Mucosa of rectum (tissue), 2 donors: ENCODE results near the gene CFAP299.
"Not testable (repeated sequence)": the region's sequence is repeated elsewhere in the genome, so short reads cannot be mapped to it uniquely, and the experiment has no call there.

Source experiments
- H3K27ac ChIP-seq, 2 donors: one replicate each; pipeline ENCODE4 v1.7.0; 2013; ENCODE audit warnings: inconsistent platforms in 2 of 2, low read depth in 2 of 2, low read length in 2 of 2
- H3K27me3 ChIP-seq, 2 donors: one replicate each; pipeline ENCODE4 v1.7.0; 2013; ENCODE audit warnings: low read length in 2 of 2; ENCODE audit not compliant: control insufficient read depth in 2 of 2, insufficient read depth in 2 of 2
- H3K36me3 ChIP-seq, 2 donors: one replicate each; pipeline ENCODE4 v1.7.0; 2013; ENCODE audit warnings: low read length in 2 of 2; ENCODE audit not compliant: control insufficient read depth in 2 of 2, insufficient read depth in 2 of 2
- H3K4me1 ChIP-seq, 2 donors: one replicate each; pipeline ENCODE4 v1.7.0; 2013; ENCODE audit warnings: low read length in 2 of 2, mild to moderate bottlenecking in 1 of 2; ENCODE audit not compliant: control insufficient read depth in 2 of 2, insufficient read depth in 2 of 2
- H3K4me3 ChIP-seq, 2 donors: one replicate each; pipeline ENCODE4 v1.7.0; 2013; ENCODE audit warnings: low read length in 2 of 2
- H3K9ac ChIP-seq, 2 donors: one replicate each; pipeline ENCODE4 v1.7.0; 2013; ENCODE audit warnings: low read length in 2 of 2, low read depth in 1 of 2, mild to moderate bottlenecking in 1 of 2
- H3K9me3 ChIP-seq, 2 donors: one replicate each; pipeline ENCODE4 v1.7.0; 2013; ENCODE audit warnings: low read length in 2 of 2; ENCODE audit not compliant: control insufficient read depth in 2 of 2
- donor health status: healthy.
- donor health status: Normal muscosa, but diverticular disease.

CFAP299 gene

GRCh38 chr4:80670118-80670517 is 334.6 kb downstream of the CFAP299 start:
- not testable (repeated sequence) for H3K4me1 ChIP-seq, H3K27me3 ChIP-seq, H3K36me3 ChIP-seq, H3K9ac ChIP-seq, H3K27ac ChIP-seq, H3K9me3 ChIP-seq, H3K4me3 ChIP-seq

GRCh38 chr4:80678413-80678812 is 342.9 kb downstream of the CFAP299 start:
- Histone ChIP-seq H3K27me3 (no peaks in the 10 kb centered on the region), H3K27ac (no peak overlapping the region), H3K9me3 (no peaks in the 10 kb centered on the region), H3K36me3 (no peaks in the 10 kb centered on the region), H3K9ac (no peak overlapping the region), H3K4me3 (no peak overlapping the region), H3K4me1 (no peaks in the 10 kb centered on the region)

GRCh38 chr4:80680934-80681333 is 345.4 kb downstream of the CFAP299 start:
- H3K9ac ChIP-seq: no peak overlapping the region
- H3K27me3 ChIP-seq: no peaks in the 10 kb centered on the region
- H3K4me1 ChIP-seq: no peaks in the 10 kb centered on the region
- H3K36me3 ChIP-seq: no peaks in the 10 kb centered on the region
- H3K9me3 ChIP-seq: no peaks in the 10 kb centered on the region
- H3K4me3 ChIP-seq: no peak overlapping the region
- no peak overlapping the region for H3K27ac ChIP-seq

- Histone ChIP-seq H3K4me3 (no peak overlapping the region), H3K9ac (no peak overlapping the region), H3K27me3 (no peaks in the 10 kb centered on the region), H3K9me3 (no peaks in the 10 kb centered on the region), H3K4me1 (no peaks in the 10 kb centered on the region), H3K36me3 (no peaks in the 10 kb centered on the region), H3K27ac (no peak overlapping the region)
These were observed 349.7 kb downstream of the CFAP299 start for GRCh38 chr4:80685214-80685613.

GRCh38 chr4:80687736-80688135 is 352.2 kb downstream of the CFAP299 start:
- not testable (repeated sequence) for H3K27me3 ChIP-seq, H3K9me3 ChIP-seq

GRCh38 chr4:80694171-80694570 is 358.6 kb downstream of the CFAP299 start:
- Histone ChIP-seq H3K9me3 (no peaks in the 10 kb centered on the region), H3K27ac (no peak overlapping the region), H3K4me3 (no peak overlapping the region), H3K27me3 (no peaks in the 10 kb centered on the region), H3K9ac (no peak overlapping the region), H3K4me1 (no peaks in the 10 kb centered on the region), H3K36me3 (no peaks in the 10 kb centered on the region)

More at GRCh38 chr4:80687736-80688135, 352.2 kb downstream of the CFAP299 start:
- not testable (repeated sequence) for H3K36me3 ChIP-seq, H3K4me1 ChIP-seq, H3K9ac ChIP-seq, H3K4me3 ChIP-seq, H3K27ac ChIP-seq

- Histone ChIP-seq H3K27ac (no peak overlapping the region), H3K36me3 (no peaks in the 10 kb centered on the region)
These were observed 369.8 kb downstream of the CFAP299 start for GRCh38 chr4:80705311-80705710.

GRCh38 chr4:80709082-80709869 is 373.7 kb downstream of the CFAP299 start:
- Histone ChIP-seq H3K27me3 (no peaks in the 10 kb centered on the region), H3K36me3 (no peaks in the 10 kb centered on the region), H3K4me3 (no peak overlapping the region), H3K9ac (no peak overlapping the region), H3K27ac (no peak overlapping the region), H3K4me1 (no peaks in the 10 kb centered on the region), H3K9me3 (no peaks in the 10 kb centered on the region)

More at GRCh38 chr4:80705311-80705710, 369.8 kb downstream of the CFAP299 start:
- Histone ChIP-seq H3K9ac (no peak overlapping the region), H3K4me1 (no peaks in the 10 kb centered on the region), H3K9me3 (no peaks in the 10 kb centered on the region), H3K27me3 (no peaks in the 10 kb centered on the region), H3K4me3 (no peak overlapping the region)

- Histone ChIP-seq H3K9ac (no peak overlapping the region), H3K9me3 (no peaks in the 10 kb centered on the region), H3K4me3 (no peak overlapping the region), H3K36me3 (no peaks in the 10 kb centered on the region), H3K27me3 (no peaks in the 10 kb centered on the region), H3K27ac (no peak overlapping the region), H3K4me1 (no peaks in the 10 kb centered on the region)
These were observed 375.4 kb downstream of the CFAP299 start for GRCh38 chr4:80710748-80711451.

- H3K4me3 ChIP-seq: no peak overlapping the region
- H3K27me3 ChIP-seq: no peaks in the 10 kb centered on the region
- no peak overlapping the region for H3K9ac ChIP-seq
- no peaks in the 10 kb centered on the region for H3K4me1 ChIP-seq
- H3K9me3 ChIP-seq: no peaks in the 10 kb centered on the region
- H3K27ac ChIP-seq: no peak overlapping the region
- no peaks in the 10 kb centered on the region for H3K36me3 ChIP-seq
These were observed 376.4 kb downstream of the CFAP299 start for GRCh38 chr4:80711956-80712355.
